GM12875 (cell line): ENCODE data around the gene ZFPM1.

ENCODE experiments used
- H3K4me3 ChIP-seq: one replicate; pipeline ENCODE4 v1.5.1; 2011; ENCODE audit warnings: low read depth, low read length, control low read depth
- TF ChIP-seq, protein P1 (sequence below): IDR thresholded peaks from 2 replicates; pipeline ENCODE4 v1.5.1; 2011; ENCODE audit warnings: low read depth, mild to moderate bottlenecking, control low read depth, inconsistent platforms, low read length, moderate library complexity, borderline replicate concordance; ENCODE audit not compliant: insufficient read depth

ZFPM1 gene

DNA sequence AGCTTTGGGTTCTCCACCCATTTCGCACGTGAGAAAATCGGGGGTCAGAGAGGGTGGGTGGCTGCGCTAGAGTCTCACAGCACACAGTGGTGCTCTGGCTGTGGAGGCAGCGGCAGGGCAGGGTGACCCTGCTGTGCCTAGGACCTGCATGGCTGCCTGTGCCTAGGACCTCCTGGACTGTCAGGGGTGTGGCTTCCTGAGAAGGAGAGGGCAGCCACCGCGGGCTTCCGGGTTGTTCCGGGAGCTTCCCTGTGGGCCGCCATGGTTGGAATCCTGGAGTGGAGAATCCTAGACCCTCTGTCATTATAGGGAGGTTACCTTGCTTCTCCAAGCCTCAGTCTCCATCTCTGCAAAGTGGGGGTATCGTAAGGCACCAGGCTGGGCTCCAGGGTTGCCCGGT is 9.3 kb downstream of the ZFPM1 start:
- TF ChIP-seq, protein P1, sequence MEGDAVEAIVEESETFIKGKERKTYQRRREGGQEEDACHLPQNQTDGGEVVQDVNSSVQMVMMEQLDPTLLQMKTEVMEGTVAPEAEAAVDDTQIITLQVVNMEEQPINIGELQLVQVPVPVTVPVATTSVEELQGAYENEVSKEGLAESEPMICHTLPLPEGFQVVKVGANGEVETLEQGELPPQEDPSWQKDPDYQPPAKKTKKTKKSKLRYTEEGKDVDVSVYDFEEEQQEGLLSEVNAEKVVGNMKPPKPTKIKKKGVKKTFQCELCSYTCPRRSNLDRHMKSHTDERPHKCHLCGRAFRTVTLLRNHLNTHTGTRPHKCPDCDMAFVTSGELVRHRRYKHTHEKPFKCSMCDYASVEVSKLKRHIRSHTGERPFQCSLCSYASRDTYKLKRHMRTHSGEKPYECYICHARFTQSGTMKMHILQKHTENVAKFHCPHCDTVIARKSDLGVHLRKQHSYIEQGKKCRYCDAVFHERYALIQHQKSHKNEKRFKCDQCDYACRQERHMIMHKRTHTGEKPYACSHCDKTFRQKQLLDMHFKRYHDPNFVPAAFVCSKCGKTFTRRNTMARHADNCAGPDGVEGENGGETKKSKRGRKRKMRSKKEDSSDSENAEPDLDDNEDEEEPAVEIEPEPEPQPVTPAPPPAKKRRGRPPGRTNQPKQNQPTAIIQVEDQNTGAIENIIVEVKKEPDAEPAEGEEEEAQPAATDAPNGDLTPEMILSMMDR, result no peak
- no peak overlapping the region for H3K4me3 ChIP-seq

DNA sequence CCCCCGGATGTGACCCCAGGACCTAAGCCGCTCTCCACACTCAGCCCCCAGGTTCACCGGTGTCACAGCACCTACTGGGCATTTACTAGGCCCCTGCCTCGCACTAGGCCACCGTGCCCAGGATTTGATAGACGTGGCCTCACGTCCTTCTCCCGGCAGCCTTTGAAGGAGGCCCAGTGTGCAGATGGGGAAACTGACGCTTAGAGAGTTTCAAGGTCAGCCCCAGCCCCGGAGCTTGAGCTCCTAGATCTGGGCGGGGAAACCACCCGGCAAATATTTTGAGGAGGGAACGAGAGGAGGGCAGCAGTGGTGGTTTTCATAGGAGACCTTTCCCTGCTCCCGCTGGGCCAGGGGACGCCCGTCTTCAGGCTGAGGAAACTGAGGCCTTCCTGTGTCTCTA is 10.3 kb downstream of the ZFPM1 start:
- TF ChIP-seq, protein P1, result no peak
- H3K4me3 ChIP-seq, result no peak overlapping the region

DNA sequence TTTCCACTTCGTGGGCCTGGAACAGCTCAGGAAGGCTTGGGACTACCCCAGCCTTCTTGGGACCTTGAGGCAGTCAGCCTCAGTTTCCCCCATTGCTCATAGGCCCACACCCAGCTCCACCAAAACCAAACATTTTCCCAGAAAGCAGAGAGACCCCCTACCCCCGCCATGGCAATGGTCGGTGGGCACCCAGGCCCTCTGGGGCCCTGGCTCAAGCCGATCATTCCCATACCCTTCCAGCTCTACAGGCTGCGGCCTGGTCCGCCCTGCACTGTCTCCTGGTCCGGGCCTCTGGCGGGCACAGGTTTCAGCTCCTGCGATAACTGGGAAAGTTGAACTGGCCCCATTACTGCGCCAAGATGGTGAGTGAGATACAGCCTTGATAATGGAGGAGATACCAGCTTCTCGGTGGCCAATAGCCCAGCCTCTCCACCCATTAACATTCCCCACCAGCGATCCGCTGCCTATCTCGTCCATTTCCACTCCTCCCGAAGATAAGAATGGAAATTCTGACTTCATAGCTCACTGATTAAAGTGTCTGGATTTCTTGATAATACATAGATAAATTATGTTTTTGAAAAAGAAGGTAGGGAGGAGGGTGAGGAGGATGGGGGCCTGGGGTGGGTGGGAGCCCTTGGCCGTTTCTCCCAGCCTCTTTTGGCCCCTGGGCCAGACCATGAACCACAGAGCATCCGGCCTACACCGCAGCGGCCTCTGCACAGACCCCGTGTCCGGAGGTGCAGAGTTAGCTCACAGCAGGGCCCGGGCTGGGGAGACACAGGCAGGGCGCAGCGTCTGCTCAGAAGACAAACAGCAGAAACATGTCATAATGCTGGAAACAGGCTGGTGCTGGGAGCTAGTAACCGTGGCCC is 11.6 kb downstream of the ZFPM1 start:
- TF ChIP-seq, protein P1, result no peak
- no peak overlapping the region for H3K4me3 ChIP-seq

DNA sequence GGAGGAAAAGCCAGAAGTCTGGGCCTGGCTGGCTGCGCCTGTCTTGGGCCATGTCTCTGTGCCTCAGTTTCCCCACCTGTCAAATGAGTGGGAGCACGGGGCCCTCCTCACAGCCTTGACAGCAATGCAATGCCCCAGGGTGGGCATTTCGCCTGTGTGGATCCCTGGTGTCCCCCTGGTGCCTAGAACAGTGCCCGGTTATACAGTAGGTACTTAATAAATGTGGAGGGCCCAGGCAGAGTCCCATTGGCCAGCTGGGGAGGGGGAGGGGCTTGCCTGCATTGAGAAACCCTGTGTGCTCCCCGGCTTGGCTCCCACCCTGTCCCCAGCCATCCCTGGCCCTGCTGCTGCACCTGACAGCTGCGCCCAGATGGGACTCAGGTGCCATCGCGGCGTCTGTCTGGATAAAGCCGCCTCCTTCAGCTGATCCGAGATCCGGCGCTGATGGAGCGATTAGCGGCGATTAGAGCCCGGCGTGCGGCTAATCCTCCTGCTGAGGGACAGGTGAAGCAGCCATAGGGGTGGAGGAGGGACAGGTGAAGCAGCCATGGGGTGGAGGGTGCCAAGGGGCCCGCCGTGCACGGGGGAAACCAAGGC is 12.4 kb downstream of the ZFPM1 start:
- TF ChIP-seq, protein P1, result no peak
- no peak overlapping the region for H3K4me3 ChIP-seq

DNA sequence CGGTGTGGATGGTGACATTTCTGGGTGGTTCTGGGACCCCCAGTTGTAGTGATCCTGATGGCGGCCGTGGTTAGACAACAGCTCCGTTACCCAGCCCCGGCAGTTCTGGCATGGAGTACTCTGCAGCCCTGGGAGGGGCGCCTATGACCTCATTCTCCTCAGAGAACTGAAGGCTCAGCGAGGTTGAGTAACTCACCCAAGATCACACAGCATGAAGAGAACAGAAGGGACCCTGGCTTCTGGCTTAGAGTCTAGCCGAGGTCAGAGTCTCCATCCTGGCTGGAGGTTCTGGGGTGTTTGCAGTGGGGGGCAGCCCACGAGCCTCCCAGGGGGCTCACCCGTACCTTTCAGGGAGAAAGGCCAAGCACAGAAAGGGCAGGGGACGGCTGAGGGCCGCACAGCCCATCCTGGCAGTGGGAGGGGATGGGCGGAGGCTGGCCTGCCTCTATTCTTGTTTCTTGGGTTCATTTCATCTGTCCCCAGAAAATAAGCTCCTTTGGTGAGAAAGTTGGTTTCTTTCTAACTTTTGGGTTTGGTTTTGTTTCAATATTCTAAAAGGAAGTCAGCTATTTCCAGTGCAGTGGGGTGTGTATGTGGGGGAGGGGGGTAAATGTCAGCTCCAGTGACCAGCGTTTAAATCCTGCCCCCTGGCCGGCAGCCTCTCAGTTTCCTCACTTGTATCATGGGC is 13.2 kb downstream of the ZFPM1 start:
- TF ChIP-seq, protein P1, result no peak
- peak overlapping the region; percentile 15 for H3K4me3 ChIP-seq

DNA sequence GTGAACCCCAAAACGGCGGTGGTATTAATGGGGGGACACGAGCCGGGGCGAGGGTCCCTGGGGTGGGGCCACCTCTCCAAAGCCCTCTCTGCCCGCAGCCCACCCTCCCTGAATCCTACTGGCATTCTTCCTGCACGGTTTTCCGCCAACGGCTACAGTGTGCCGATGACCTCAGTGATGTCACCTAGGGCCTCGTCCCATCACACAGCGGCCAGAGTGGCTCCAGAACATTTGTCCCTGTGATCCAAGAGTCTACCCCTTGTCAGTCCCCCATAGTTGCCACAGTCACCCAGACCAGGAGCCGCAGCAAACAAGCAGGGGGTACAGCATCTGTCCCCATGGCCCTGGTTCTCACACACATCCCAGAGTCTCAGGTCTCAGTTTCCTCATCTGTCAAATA is 13.9 kb downstream of the ZFPM1 start:
- TF ChIP-seq, protein P1, result no peak
- H3K4me3 ChIP-seq, result no peak overlapping the region
